Stimulated activated effector memory CD8-positive, alpha-beta T cell treated with anti-CD3 and anti-CD28 coated beads, Interleukin-12 subunit alpha, Interleukin-12 subunit beta, amount 100 ng/mL, for 72 hours (primary cell): ENCODE data around the gene TMEM240.
"Not testable (repeated sequence)": the region's sequence is repeated elsewhere in the genome, so short reads cannot be mapped to it uniquely, and the experiment has no call there.

Experiments
- ATAC-seq: fragments of 150-1000 bp; cut with Tn5 transposase; 2 replicates; pipeline ENCODE4 v1.10.0; 2021
- DNase-seq, 2 donors: peaks; one replicate each; pipeline ENCODE4 v3.0.0; 2021 to 2022; ENCODE audit warnings: low spot score in 2 of 2
- H3K27ac Mint-ChIP-seq: one replicate; pipeline ENCODE4 v1.8.0; 2022; ENCODE audit warnings: mild to moderate bottlenecking, mixed read lengths
- H3K36me3 Mint-ChIP-seq: one replicate; pipeline ENCODE4 v1.8.0; 2022; ENCODE audit warnings: mild to moderate bottlenecking, mixed read lengths
- H3K4me1 Mint-ChIP-seq: one replicate; pipeline ENCODE4 v1.8.0; 2022; ENCODE audit warnings: mixed read lengths
- H3K4me3 Mint-ChIP-seq: one replicate; pipeline ENCODE4 v1.8.0; 2022; ENCODE audit warnings: mild to moderate bottlenecking, mixed read lengths
- H3K9me3 Mint-ChIP-seq: one replicate; pipeline ENCODE4 v1.8.0; 2022; ENCODE audit warnings: mixed read lengths

TMEM240 gene

DNA sequence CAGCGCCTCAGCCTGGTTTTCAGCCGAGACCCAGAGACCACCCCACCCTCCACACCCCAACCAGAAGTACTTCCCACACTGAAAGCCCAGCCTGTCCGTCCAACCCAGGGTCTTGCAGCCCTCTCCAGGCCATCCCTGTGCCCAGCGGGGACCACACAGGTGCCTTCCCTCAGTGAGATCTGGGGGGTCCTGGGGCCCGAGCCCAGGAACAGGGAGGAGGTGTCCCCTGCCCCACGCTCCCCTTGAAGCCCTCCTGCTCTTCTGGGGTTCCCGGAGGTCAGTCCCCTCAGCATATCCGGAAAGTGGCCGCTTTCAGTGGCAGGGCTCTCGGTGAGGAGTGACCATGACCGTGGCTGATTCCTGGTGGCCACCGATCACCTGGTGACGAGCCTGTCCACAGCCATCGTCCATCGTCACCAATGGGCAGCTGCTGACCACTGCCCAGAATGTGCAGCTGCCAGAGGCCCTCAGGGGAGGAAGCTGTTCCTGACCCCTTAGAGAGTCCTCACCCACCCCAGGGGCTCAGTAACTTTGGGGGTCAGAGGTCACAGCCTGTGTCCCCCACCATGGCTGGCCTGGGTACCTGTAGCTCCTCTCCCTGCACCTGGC is 3.4 kb downstream of the TMEM240 start:
- H3K9me3 Mint-ChIP-seq, result no peaks in the 10 kb centered on the region
- ATAC-seq (no peak), DNase-seq (no peak)
- peaks cover 12% of the 10 kb centered on the region for H3K36me3 Mint-ChIP-seq
- H3K27ac Mint-ChIP-seq, result no peak overlapping the region
- H3K4me1 Mint-ChIP-seq, result peaks cover 5% of the 10 kb centered on the region
- no peak overlapping the region for H3K4me3 Mint-ChIP-seq

- no peak for ATAC-seq
- Mint-ChIP-seq H3K9me3 (no peaks in the 10 kb centered on the region), H3K27ac (no peak overlapping the region), H3K36me3 (peaks cover 8% of the 10 kb centered on the region), H3K4me1 (peaks cover 5% of the 10 kb centered on the region), H3K4me3 (no peak overlapping the region)
- DNase-seq, result no peak
Measured at GRCh38 chr1:1536019-1536937, 4.1 kb downstream of the TMEM240 start.

DNA sequence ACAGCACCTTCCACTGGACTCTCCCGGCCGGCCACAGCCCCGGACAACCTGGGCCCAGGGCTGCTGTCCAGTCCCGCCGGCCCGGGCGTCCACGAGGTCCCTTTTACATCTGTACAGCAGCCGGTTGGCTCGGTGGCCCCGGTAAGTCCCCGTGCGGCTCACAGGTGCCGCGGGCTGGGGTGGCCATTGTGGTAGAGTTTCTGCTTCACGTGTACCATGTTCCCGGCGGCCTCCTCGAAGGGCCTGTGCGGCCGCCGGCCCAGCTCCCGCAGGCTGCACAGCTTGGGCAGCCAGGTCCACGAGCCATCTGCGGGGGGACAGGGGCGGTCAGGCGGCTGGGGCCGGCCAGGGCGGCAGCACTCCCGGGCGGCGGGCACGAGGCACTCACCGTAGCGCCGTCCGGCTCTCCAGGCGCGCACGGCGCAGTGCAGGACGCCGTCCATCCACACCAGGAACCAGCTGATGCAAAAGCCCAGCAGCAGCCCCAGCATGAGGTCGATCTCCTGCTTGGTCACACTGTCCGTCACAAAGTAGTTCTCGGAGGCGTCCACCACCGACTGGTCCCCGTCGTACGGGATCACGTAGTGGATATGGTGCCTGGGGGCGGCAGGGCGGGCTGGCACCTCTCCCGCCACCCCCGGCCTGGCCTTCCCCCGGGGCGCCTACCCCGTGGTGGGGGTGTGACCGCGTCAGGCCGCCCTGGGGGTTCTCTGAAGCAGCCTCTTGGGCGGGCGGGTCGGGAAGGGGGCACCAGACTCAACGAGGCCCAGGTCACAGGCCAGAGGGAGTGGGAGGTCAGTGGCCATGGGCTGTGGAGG is 5.0 kb downstream of the TMEM240 start:
- no peak for DNase-seq
- Mint-ChIP-seq H3K36me3 (peaks cover 14% of the 10 kb centered on the region), H3K27ac (no peak overlapping the region), H3K9me3 (no peaks in the 10 kb centered on the region), H3K4me1 (peaks cover 5% of the 10 kb centered on the region), H3K4me3 (no peak overlapping the region)
- ATAC-seq, result no peak

GRCh38 chr1:1534401-1535154 is 5.8 kb downstream of the TMEM240 start:
- Mint-ChIP-seq H3K4me3 (no peak overlapping the region), H3K36me3 (peaks cover 21% of the 10 kb centered on the region), H3K4me1 (peaks cover 4% of the 10 kb centered on the region), H3K27ac (no peak overlapping the region), H3K9me3 (no peaks in the 10 kb centered on the region)
- DNase-seq, result no peak
- no peak for ATAC-seq

- not testable (repeated sequence) for H3K4me1 Mint-ChIP-seq, DNase-seq, H3K27ac Mint-ChIP-seq, H3K4me3 Mint-ChIP-seq, ATAC-seq, H3K9me3 Mint-ChIP-seq
- H3K36me3 Mint-ChIP-seq, result peaks cover 28% of the 10 kb centered on the region
Measured at GRCh38 chr1:1533894-1534291, 6.5 kb downstream of the TMEM240 start.

DNA sequence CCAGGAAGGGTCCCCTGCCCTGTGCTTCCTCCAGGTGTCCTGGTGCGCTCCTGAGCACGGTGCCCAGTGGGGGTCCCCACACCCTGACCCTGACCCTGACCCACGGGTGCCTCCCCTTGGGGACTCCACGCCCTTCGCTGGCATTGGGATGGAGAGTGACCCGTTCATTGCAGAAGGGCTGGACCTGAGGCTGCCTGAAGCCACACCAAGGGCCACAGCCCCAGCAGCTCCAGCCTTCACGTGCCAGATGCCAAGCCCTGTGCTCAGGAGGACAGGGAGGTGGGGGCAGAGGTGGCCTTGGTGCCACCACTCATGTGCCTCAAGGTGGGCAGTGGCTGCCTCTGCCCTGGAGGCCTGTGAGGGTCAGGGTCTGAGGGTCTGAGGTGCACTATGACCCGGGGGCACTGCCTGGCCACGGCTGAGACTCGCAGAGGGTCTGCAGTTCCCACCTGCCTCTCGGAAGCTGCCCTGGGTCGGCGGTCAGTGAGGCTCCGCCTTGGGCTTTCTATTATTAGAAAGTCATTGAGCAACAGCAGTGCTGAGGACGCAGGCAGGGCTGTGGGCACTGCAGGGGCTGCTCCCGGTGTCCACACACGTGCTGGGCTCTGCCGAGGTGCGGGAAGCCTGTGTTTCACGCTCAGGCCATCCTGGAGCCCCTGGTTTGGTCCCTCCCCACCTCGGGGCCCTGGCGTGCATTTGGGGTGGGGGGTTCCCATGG is 7.1 kb downstream of the TMEM240 start:
- H3K4me1 Mint-ChIP-seq, H3K9me3 Mint-ChIP-seq, ATAC-seq, DNase-seq, H3K27ac Mint-ChIP-seq, H3K4me3 Mint-ChIP-seq: not testable (repeated sequence)
- peaks cover 33% of the 10 kb centered on the region for H3K36me3 Mint-ChIP-seq

GRCh38 chr1:1531947-1532346 is 8.5 kb downstream of the TMEM240 start:
- Mint-ChIP-seq H3K4me3 (no peak overlapping the region), H3K36me3 (peaks cover 45% of the 10 kb centered on the region), H3K4me1 (no peaks in the 10 kb centered on the region), H3K9me3 (no peaks in the 10 kb centered on the region), H3K27ac (no peak overlapping the region)
- DNase-seq, result no peak
- no peak for ATAC-seq

DNA sequence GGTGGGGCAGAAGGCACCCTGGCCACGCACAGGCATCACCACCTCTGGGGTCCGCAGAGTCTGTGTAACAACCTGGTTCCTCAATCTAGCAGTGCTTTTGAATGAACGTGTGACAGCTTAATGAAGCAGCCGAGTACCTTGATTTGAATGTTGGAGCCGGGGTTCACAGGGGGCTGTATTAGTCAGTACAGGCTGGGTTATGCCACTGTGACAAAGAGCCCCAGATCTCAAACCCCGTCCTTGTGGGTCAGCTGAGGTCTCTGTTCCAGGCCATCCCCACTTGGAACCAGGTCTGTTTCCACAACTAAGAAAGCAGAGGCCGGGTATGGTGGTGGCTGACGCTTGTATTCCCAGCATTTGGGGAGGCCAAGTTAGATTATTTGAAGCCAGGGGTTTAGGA is 10.5 kb downstream of the TMEM240 start:
- H3K4me3 Mint-ChIP-seq, result no peak overlapping the region
- H3K36me3 Mint-ChIP-seq, result peaks cover 60% of the 10 kb centered on the region
- H3K27ac Mint-ChIP-seq, result no peak overlapping the region

GRCh38 chr1:1529321-1529720 is 11.1 kb downstream of the TMEM240 start:
- Mint-ChIP-seq H3K27ac (no peak overlapping the region), H3K9me3 (no peaks in the 10 kb centered on the region), H3K4me3 (no peak overlapping the region), H3K36me3 (peaks cover 62% of the 10 kb centered on the region), H3K4me1 (no peaks in the 10 kb centered on the region)
- DNase-seq (no peak), ATAC-seq (no peak)

More for the DNA sequence above, 10.5 kb downstream of the TMEM240 start:
- no peaks in the 10 kb centered on the region for H3K9me3 Mint-ChIP-seq
- ATAC-seq (no peak), DNase-seq (no peak)
- H3K4me1 Mint-ChIP-seq, result no peaks in the 10 kb centered on the region

GRCh38 chr1:1528301-1529267 is 11.8 kb downstream of the TMEM240 start:
- ATAC-seq (no peak), DNase-seq (no peak)
- Mint-ChIP-seq H3K9me3 (no peaks in the 10 kb centered on the region), H3K36me3 (peaks cover 66% of the 10 kb centered on the region), H3K27ac (no peak overlapping the region), H3K4me1 (no peaks in the 10 kb centered on the region), H3K4me3 (no peak overlapping the region)

DNA sequence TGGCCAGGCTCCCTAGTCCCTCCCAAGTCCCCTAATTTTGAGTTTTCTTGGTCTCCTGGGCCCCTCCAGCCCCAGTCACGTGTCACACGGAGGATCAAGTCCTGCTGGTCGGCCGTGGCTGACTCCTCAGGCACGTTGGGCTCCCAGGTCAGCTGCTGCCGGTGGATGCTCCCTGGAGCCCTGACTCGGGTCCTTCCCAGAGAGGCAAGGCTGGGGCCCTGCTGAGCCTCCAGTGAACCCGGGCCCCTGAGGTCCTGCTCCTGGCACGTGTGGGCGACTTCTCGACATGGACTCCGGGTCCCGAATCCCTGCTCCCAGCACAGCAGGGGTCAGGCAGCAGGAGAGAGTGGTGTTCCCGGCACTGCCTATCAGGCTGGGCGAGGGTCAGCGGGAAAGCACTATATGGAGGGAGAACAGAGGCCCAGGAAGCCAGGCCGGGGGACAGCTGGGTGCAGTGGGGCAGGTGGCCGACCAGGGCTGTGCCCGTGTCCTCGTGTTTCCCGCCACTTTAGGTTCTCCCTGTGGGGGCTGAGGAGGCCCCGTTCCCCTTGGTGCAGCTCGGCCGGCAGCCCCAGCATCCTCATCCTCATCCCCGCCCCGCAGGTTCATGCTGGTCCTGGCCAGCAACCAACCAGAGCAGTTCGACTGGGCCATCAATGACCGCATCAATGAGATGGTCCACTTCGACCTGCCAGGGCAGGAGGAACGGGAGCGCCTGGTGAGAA is 13.2 kb downstream of the TMEM240 start:
- H3K27ac Mint-ChIP-seq, result no peak overlapping the region
- no peaks in the 10 kb centered on the region for H3K9me3 Mint-ChIP-seq

GRCh38 chr1:1526476-1526875 is 13.9 kb downstream of the TMEM240 start:
- H3K36me3 Mint-ChIP-seq, result peaks cover 79% of the 10 kb centered on the region
- H3K4me3 Mint-ChIP-seq, H3K9me3 Mint-ChIP-seq, DNase-seq, H3K27ac Mint-ChIP-seq, ATAC-seq, H3K4me1 Mint-ChIP-seq: not testable (repeated sequence)

More for the DNA sequence above, 13.2 kb downstream of the TMEM240 start:
- DNase-seq (no peak), ATAC-seq (no peak)
- H3K4me3 Mint-ChIP-seq, result no peak overlapping the region
- H3K36me3 Mint-ChIP-seq, result peaks cover 76% of the 10 kb centered on the region
- H3K4me1 Mint-ChIP-seq, result no peaks in the 10 kb centered on the region
